Dermis blood vessel endothelial cell (primary cell): ENCODE data around the gene HIGD1C. TPM values are rescaled to one million over a fixed set of nuclear protein-coding genes. Genes with fewer than 3 reads are reported as not detected.
"Not testable (repeated sequence)": the region's sequence is repeated elsewhere in the genome, so short reads cannot be mapped to it uniquely, and the experiment has no call there.

Experiments used
- DNase-seq: peaks from one replicate; pipeline ENCODE4 v3.0.0; 2010
- total RNA-seq: library from RNA; depleted of rRNA; stranded (reverse); fragments of >200 nt; gene quantifications from 2 replicates; pipeline ENCODE4 v1.2.3, GENCODE V29; 2014

Gene HIGD1C
- total RNA-seq, 1 donor from 2014 or later = not detected

GRCh38 chr12:50934371-50934851, 17.9 kb upstream of the HIGD1C start:
- DNase-seq = peak; percentile 16

DNA sequence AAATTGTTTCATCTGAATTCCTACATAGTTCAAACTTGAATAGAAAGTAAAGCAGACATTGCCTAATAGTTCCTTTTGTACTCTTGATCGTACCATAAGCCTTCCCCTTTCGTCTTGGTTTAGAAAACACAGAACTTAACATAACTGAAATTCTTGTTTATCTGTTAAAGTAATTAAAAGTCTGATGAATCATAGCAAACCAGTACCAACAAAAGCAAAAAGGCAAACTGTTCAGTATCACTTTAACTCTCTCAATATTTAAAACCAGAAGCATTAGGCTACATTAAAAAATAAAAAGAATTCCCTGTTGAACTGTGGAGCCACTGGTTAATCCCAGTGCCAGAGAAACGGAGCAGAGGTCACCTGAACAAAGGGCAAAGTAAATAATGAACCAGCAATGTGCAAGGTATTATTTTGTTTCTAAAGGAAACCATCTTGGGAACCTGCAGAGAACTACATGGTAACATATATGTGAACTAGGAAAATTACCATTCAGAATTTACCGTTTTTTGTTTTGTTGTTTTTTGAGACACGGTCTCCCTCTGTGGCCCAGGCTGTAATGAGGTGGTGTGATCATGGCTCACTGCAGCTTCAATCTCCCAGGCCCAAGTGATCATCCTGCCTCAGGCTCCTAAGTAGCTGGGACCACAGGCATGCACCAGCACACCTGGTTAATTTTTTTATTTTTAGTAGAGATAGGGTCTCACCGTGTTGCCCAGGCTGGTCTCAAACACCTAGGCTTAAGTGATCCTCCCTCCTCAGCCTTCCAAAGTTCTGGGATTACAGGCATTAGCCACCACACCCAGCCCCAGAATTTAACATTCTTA, 17.1 kb upstream of the HIGD1C start:
- DNase-seq = peak; percentile 6

DNA sequence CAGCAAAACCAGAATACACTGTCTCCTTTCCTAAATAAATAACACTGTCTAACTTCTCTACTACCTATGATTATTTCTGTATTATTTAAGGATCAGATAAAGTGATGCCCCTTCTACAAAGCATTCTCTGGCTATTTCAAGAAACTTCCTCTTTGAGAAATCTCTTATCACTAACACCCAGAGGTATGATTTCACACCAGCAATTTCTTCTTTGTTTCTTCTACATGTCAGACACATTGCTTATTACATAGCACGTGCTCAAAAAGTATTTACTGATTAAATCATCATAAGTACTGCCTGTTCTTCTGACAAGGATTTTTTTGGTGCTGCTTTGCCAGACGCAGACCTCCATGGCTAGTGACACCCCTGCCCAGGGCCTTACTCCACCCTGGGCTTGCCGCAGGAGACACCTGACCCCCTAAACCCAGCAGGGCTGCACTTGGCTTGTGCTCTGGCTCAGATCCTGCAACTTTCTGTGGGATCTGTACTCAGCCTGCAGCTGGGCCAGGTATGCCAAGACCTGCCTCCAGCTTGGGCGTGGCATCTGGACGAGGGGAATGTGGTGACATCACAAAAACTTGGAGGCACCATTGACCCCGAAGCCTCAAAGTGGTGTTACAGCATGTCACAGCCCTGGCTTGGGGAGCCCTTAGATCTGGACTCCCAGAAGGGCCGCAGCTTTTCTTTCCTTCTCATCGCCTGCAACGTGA, 15.4 kb upstream of the HIGD1C start:
- no peak for DNase-seq

DNA sequence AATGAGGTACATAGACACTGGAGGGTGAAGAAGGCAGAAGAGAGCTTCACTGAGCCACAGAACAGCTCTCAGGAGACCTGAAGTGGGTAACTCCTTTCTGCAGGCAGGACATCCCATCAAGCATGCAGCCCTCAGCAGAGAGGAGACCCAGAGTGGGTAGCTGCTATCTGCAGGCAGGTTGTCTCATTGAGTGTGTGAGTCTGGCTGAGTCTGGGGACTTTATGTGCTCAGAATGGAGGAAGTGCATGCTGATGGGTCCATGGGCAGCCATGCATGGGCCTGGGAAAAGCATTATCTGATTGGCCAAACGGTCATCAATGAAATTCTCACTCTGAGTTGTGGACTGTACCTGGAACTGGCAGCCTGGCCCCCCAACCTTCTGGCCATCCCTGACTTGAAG, 14.7 kb upstream of the HIGD1C start:
- no peak for DNase-seq

- no peak for DNase-seq
Measured at GRCh38 chr12:50947933-50948626, 4.3 kb upstream of the HIGD1C start.

- DNase-seq = no peak
Measured at GRCh38 chr12:50948798-50949197, 3.5 kb upstream of the HIGD1C start.

DNA sequence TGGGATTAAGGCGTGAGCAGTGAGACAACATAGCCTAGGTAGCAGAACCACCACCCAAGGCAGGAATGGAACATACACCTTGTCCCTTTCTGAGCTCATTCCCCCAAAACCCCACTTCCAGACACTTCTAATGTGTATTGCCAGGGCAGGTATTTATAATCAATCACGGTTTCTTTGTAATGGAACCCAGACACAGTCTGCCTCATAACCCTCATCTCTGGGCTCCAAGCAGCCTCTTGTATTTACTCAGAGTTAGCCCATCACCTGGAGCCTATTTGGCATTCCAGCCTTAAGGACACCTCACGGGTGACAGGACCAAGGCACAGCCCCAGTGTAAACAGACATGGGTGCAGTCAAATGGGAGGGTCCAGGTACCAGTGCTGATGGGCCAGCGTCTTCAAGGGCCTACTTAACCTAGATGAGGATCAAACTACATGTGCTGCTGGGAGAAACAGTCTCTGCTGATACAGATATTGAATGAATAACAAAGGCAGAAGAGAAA, 2.5 kb upstream of the HIGD1C start:
- DNase-seq = no peak

DNA sequence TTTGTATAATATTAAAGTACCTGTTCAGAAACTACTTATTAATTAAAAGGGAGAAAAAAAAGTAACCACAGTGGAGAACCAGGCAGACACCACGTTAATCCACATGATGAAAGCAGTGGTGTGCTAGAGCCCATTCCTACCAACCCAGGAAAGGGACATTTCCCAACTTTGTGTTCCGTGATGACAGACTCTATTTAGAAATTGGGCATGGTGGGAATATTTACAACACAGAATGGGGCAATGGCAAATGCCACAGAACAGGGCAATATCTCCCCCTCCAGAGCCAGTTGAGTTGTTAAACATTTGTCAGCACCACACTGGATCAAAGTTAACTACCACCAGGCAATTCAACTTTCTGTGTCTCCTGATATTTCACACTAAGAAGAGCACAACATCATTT, 1.2 kb upstream of the HIGD1C start:
- DNase-seq = no peak

- DNase-seq = no peak
Measured at GRCh38 chr12:50953047-50953446, 703 bp downstream of the HIGD1C start.

DNA sequence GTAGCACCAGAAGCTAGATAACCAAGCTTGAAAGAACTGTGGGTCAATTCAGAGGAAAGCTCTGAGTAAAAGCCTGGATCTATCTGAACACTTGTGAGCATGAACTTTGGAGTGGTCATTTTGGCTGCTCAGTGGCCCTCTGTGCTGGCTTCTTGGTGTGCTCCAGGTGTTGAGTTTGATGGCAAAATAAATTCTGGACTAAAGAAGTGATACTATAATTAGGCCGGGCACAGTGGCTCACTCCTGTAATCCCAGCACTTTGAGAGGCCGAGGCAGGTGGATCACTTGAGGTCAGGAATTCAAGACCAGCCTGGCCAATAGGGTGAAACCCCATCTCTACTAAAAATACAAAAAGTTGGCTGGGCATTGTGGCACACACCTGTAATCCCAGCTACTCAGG, 2.4 kb downstream of the HIGD1C start:
- not testable (repeated sequence) for DNase-seq

GRCh38 chr12:50955288-50955687, 2.9 kb downstream of the HIGD1C start:
- no peak for DNase-seq

DNA sequence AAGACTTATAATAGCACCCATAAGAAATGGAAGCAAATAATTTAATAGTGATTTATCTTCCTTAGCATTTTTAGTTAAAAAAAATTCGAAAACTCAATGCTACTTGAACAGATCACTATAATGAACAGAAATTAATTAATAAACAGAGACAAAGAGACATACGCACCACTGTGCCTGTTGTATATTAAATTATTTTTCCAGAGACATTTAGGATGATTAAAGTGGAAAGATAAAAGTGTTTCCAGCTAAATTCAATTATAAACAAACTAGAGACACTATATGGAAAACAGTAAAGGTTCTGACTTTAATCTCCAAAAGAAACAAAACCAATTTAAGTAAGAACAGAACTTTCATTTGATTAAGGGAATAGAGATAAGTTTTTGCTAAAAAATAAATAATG, 3.4 kb downstream of the HIGD1C start:
- DNase-seq = no peak

DNA sequence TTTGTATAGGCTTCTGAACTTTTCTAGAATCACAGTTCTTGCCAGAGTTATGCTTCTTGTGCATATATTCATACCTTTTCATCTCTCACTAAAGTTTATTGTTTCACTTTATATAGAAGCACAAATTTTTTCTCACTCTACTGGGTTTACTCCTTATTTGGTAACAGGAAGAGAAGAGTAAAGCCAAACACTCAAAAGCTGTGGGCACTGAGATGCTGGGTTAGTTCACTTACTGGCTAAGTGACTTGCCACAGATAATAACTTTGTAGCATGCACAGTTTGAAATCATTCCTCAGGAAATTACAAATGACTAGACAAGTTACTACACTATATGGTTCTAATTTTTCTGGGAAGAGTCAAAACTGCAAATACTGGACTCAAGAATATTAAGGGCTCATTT, 7.8 kb downstream of the HIGD1C start:
- no peak for DNase-seq

GRCh38 chr12:50961708-50962107, 9.4 kb downstream of the HIGD1C start:
- DNase-seq = no peak

DNA sequence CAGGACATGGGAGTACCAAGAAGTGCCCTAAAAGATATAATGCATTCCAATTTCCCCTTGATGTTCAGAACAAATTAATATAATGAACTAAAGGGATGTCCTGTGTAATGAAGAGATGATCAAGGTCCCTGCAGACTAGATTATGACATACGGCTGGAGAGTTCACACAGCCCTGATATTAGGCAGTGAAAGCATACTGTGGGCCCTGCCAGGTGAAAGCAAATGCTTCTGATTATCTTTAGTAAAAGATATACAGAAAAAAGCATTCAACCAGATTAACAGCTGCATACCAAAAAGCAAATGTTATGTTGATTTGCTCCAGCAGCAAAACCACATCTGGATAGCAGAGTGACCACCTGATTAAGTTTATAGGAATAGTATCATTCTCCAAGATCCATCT, 12.1 kb downstream of the HIGD1C start:
- DNase-seq = no peak

DNA sequence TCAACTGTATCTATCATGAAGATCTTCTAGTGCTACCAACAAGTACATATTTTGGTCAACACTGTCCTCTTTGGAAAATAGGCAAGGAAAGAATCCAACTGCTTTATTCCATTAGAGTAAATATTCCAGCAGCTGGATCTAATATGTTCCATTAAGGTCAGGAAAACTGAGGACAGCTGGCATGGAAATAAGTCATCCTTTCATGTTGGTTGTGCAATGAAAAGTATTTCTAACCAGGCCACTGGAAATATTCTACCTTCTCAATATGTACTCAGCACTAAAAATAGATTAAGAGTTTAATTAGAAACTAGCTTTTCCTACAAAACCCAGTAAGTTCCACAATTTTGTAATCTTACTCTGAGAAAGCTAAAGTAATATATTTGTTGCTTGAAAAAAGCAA, 19.6 kb downstream of the HIGD1C start:
- no peak for DNase-seq

DNA sequence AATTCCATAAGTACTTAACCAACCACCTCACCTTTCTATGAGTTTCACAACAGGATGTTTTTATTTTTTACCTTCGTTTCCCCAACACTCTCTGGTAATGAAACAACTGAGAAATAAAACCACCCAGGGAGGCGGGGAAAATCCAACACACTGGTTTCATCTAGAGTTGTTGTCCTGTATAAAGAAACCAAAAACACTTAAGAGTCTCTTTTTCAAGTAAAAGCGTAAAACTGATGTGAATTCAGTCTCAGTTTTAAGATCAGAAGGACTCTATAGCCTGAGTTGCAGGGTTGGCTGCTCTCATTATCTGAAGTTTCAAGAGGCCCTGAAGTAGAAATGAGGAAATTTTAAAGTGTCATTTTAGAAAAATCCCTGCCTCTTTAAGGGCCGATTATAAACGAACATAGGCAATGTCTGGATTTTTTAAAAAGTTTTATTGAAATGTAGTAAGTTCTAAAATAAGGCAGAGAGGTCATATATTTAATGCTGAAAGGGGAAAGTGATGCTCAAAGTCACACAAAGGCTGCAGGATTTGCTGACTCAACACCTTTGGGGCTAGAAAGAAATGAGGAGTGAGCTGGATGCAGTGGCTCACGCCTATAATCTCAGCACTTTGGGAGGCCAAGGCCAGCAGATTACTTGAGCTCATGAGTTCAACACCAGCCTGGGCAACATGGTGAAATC, 27.2 kb downstream of the HIGD1C start:
- no peak for DNase-seq

- DNase-seq = no peak
Measured at GRCh38 chr12:50980545-50980944, 28.2 kb downstream of the HIGD1C start.

GRCh38 chr12:50981319-50982239, 29.2 kb downstream of the HIGD1C start:
- peak; percentile 63 for DNase-seq

DNA sequence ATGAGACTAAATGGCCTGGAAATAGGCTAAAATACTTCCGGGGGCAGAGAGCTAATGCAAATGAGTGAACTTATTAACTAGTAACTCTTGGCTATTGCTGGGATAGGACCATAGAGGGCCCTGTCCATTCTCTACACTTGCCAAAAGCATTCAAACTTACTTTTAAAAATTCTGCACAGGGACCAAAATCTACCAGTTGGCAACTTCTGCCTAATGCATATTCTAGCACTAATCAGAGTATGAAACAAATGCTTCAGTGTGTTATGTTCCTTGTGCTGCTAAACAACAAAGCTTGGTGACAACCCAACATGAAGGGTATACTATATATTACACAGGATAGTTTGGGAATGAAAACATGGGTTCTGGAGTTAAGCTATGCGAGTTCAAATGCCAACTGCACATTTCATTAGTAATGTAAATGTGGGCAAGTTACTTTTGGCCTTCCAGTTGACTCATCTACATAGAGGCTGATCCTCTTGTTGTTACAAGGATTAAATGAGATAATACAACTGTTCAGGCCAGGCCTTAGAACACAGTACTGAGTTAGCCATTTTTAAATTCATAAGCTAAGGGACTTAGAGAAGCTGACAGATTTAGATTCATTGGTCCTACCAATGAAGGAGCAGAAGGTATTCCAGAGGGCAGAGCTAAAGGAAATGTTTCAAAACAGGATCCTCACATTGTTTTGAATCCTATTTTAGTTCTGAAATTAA, 32.4 kb downstream of the HIGD1C start:
- DNase-seq = no peak

DNA sequence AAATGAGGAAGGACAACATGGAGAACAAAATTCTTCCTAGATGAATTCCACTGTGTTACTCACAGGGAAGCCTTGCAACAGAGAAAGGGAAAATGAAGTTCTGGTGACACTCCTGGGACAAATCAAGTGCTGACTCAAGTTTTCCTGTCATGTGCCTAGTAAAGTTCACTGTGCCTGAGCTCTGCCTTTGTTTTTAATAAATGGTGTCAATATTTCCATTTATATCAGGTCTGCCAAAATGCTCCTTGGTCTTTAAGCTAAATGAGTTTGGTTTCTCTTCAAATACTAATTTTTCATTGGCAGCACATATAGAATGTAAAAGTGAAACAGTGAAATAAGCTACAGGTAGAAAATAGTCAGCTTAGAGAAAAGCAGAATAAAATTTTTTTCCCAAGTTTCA, 33.0 kb downstream of the HIGD1C start:
- DNase-seq = peak; percentile 94
